Tongue (tissue), 2 donors: ENCODE results near the gene FLT3. TPM values are rescaled to one million over a fixed set of nuclear protein-coding genes. Genes with fewer than 3 reads are reported as not detected.
"Not testable (repeated sequence)": the region's sequence is repeated elsewhere in the genome, so short reads cannot be mapped to it uniquely, and the experiment has no call there.

Experiments used
- DNase-seq: peaks from one replicate; pipeline ENCODE4 v3.0.0-alpha.2; 2015
- total RNA-seq: library from RNA; depleted of rRNA; stranded (reverse); fragments of >200 nt; gene quantifications from one replicate; pipeline ENCODE4 v1.2.3, GENCODE V29; 2014

The FLT3 gene
- total RNA-seq, 1 donor from 2014 or later, result 0.62 TPM

DNA sequence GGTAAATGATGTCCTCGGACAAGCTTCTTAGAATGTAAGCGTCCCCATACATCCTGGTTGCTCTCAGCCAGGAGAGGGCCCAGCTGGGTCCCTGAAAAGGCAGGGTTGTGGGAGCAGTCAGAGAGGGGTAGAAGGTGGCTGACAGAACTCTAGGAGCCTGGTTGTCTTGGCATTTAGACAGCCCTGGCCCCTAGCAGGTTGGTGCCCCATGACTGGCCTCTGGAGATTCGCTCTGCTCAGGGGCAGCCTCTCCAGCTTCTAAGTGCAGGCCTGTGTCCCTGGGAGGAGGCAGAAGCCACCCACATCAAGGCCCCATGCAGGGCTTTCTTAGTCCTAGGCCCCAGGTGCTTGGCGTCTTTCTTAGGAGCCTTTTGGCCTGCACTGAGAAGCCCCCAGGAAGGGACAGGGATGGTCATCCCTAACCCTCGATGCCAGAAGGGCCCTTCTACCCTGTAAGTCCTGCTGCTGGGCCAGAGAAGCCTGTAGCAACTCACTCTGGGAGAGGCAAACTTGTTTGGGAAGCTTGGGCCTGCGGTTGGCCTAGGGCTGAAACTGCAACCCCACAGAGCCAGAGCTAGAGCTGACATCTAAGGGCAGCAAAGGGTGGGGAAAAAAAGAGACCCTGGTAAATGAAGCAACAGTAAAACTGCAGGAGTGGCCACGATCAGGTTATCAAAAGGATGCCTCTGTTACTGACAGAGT is 128.4 kb downstream of the FLT3 start:
- no peak for DNase-seq

DNA sequence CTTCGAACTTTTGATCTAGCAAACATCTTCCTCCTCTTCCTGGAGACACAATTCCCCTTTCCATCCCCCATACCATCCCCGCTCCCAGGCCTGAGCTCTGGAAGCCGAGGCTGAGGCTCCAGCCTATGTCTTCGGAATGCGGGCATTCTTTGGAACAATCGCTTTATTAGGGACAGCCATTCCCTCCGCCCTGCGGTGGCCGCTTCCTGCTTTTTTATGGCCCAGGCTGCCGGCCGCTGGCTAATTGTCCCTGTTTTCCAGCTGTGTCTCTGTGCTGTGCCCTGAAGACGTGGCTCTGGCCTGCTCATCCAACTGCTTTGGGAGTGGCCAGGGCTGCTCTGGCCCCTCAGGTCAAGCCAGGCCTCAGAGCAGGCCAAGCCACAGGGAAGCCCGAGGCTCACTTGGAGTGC is 129.1 kb downstream of the FLT3 start:
- no peak for DNase-seq

DNA sequence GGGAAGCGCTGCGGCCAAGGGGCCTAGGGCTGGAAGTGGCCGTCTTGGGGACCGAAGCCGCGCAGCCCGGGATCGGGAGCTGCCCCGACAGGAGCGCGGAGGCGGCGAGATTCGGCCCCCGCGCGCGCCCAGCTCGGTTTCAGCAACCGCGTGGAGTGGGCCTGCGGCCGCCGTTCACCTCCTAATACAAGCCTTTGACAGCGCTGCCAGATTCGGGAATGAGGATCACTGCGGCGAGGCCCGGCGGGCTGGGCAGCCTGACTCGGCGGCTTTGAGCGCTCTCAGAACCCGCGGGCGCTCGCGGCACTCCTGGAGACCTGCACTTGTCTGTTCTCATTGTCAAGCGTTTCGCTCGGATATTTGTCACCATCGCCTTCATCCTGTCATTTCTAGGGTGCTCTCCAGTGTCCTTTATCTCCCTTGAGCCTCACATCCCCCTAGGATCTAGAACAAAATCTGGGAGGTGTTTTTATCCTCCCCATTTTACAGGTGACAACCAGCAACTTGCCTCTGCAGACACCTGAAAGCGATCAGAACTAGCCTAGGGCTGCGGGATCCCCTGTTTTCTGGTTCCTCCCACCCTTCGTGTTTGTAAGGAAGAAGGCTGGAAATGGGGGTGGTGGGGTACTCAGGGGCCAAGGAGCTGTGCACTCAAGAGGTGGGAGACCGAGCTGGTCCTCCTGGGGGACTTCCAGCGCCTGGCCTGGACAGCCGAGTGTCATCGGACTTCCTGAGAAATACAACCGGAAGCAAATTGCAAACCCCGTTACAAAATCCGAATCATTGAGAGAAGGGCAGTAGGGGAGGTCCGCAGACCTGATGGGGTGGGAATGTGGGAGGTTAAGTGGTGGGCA is 129.8 kb downstream of the FLT3 start:
- no peak for DNase-seq

DNA sequence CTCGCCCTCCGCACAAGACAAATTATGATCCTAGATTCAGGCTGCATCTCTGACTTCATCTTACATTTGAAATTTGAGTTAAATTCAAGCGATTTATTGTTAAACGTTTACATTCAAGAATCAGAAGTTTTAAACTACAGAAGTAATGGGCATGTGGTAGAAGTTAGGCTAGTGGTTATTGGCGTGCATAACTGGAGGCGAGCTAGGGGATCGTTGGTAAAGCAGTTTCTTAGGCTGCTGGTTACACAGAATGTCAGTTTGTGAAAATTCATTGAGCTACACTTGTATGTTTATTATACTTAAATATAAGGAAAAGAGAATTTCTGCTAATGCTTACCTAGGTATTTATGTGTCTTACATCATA is 130.5 kb downstream of the FLT3 start:
- no peak for DNase-seq

DNA sequence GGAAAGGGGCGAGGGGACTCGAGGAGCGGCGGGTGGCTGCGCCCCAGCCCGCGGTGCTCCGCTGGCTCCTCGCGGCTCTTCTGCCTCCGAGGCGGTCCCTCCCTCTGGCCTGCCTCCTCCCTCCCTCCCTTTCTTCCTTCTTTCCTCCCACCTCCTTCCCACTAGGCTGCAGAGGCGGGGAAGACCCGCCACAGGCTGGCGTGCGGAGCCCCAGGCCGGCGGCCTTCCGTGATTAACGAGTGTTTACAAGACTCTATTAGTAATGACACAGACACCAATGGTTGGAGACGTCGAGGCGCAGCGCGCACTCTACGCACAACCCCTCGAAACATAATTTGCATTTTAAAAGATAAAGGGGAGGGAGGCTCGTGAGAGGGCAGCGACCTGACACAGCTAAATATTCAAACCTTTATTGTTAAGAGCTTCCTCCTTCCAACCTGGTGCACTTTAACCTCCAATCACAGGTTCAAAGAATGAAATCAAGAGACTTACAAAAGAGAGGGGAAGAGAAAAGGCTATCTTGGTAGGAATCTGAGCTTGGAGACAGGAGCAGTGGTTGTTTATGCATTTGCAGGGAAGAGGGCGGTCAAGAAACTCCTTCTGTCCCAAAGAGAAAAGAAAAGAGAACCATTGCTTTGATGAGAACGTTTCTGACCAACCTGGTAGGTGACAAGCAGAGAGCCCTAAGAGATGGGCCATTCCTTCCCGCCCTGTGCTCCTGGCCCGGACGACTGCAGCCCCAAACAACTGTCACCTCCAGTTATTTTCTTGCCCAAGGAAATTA is 131.1 kb downstream of the FLT3 start, which contains the start of gene CDX2:
Gene CDX2, minus strand, starts transcription at position 234 of the 784 bp plus-strand sequence. CDS start 309 bp downstream, outside the sequence.
- no peak for DNase-seq

DNA sequence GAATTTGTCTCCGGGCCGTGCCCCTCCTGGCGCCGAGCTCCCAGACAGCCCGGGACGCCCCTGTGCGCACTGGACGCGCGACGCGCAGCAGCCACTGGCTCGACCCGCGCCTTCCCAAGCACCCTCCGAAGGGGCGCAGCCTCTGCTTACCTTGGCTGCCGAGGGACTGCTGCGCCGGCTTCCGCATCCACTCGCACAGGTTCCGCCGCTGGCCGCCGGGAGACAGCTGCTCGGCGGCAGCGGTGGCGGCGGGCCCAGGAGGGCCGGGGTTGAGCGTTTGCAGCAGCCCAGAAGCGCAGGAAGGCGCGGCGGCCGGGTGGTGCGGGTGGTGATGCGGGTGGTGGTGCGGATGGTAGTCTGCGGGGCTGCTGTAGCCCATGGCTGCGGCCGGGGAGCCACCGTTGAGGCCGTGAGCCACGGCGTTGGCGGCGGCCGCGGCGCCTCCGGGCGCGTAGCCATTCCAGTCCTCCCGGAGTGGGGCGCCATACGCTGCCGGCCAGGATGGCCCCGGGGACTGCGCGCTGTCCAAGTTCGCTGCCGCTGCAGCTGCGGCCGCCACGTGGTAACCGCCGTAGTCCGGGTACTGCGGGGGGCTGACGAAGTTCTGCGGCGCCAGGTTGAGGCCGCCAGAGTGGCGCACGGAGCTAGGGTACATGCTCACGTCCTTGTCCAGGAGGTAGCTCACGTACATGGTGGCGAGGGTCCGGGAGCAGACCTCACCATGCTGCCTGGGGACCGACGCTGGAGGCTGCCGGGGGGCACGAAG is 131.9 kb downstream of the FLT3 start:
- DNase-seq, result no peak

DNA sequence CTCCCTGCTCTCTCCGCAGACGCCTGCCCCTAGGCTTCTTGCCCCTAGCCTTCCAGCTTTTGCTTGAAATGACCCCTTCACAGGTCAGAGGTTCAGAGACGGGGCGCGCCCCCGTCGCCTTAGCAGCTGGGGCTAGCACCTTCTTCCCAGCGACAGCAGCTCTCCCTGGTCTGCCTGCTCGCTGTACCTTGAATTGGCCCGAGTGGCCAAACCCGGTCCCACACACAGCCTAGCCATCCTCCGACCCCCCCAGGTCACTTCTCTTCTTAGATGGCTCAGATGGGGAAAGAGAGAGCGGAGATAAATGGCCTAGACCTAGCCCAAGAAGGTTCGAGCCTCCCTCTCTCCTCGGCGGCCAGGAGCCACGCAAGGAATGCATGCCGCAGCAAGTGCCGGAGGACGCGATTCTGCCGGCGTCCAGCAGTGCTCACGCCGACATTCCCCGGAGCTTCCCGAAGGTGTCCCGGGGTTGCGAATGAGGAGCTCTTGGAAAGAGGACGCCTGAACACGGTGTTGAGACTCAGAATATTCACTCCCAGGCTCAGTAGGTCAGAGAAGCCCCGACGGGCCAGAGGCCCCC is 132.6 kb downstream of the FLT3 start:
- DNase-seq, result no peak

DNA sequence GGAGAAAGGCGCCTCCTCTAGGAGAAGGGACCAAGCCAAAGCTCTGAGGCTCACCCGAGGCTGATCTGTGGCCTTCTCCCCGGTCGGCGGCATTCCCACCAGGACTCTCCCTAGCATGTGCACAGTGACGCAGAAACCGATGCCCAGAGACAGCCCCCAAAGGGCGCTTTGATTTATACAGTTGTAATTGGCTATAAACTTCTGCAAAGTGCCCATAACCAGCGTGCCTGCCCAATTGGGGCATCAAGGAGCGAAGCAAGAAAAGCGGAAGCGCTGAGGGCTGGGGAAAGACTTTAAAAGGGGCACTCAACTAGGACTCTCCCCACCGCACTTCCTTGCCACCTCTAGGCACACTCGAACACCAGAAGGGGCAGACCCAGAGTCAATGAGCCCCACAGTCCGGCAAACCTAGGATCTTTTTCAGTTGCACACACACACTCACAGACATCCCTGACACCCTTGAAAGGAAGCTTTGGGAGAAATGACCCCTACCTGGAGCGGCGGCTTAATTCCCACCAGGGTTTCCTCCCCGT is 133.1 kb downstream of the FLT3 start:
- DNase-seq, result no peak

DNA sequence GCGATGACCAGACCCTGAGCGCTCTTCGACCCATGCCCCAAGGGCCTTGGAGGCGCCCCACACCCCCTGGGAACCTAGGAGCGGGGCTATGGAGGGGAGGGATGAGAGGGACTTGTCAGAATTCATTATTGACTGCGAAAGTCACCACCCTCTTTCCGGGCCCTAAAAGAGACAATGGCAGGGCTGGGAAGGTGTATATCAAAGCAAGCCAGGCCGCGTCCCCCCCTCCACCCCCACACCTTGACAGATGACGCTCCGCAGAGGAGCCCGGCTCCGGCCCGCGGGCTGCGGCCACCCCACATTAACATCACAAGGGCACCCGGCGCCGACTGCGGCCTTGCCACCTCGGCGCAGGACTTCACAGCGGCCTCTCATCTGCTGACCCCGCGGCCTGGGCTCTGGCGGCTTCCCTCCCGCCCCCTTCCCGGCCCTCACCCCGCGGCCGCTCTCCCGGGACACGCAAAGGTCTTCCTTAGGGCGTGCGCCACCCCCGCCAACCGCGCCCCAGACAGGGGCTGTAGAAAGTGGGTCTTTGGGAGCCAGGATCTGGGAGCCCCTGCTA is 133.7 kb downstream of the FLT3 start:
- no peak for DNase-seq

DNA sequence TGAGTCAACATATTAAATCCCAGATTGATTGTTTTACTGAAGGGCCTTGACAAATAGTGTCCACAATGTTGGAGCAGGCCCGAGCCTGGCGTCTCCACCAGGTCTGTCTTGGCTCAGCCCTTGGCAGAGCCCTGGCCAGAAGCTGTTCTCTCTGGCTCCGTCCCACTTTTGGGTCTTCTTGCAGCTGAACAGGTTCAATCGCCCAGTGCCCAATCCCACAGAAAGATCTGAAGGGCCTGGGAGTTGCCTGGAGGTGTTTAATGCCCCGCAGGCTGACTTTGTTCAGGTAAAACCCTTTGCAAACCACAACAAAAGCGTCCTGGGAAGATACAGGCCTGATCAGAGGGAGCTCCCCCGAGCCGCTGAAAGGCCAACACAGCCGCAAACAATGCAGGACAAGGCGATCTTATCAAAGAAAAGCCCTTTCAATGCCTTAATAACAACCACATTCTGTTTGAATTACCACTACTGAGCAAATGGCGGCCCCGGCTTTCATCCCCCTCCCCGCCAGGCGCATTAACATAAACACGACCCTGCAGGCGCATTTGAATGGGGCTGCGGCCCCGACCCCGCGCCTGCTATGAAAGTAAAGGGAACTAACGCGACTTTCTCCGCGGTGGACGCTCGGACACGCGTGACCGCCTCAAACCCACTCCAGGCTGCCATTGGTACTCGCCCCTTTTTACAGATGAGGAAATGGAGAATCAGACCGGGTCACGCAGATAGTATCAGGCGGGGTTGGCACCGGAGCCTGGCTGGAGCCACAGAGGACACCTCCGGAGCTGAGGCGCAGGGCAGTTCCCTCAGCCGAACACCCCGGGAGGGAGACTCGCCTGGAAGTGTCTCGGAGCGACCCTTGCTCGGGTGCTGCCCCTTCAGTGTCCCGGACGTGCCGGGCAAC is 134.4 kb downstream of the FLT3 start:
- DNase-seq, result no peak

DNA sequence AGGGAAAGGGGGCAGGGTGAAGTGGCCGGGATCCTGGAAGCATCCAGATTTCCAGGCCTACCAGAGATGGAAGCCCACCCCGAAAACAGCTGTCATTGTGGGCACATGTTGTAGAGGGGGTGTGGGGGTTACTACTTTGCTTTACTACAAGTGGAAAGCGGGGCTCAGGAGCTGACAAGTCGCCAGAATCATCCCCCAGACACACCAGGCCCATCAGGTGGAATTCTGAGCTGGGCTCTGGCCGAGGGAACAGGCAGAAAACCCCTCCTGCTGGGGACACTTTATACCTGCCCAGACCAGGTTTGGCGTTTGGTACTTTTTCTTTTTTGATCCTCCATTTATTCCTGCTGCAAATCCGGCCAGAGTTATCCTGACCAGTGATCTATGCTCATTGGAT is 135.0 kb downstream of the FLT3 start:
- DNase-seq, result no peak

DNA sequence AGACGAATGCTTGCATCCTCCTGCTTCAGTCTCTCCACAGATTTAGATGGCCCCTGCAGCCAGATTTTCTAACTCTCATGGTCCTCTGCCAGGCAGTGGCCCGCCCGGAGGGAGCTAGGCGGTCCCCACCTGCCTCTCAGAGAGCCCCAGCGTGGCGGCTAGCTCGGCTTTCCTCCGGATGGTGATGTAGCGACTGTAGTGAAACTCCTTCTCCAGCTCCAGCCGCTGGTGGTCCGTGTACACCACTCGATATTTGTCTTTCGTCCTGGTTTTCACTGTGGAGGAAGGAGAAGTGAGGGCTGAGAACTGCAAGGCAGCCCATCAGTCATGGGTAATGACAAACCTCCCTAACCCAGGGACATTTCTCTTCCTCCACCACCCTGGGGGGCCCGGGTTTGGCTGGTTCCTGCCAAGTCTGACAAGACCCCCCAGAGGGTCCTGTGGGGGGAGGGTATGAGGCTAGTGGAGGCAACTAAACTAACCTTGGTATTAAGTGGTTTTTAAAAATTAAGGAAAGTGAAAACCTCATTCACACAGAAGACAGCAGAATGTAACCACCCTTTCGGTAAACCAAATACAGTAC is 135.5 kb downstream of the FLT3 start:
- DNase-seq, result no peak

DNA sequence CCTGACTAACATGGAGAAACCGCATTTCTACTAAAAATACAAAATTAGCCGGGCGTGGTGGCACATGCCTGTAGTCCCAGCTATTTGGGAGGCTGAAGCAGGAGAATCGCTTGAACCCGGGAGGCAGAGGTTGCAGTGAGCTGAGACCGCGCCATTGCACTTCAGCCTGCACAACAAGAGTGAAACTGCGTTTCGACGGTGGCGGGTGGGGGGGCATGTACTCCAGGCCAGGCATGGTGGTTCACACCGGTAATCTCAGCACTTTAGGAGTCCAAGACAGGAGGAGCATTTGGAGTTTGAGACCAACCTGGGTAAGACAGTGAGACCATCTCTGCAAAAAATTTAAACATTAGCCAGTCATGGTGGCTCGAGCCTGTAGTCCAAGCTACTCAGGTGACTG is 136.2 kb downstream of the FLT3 start:
- not testable (repeated sequence) for DNase-seq

DNA sequence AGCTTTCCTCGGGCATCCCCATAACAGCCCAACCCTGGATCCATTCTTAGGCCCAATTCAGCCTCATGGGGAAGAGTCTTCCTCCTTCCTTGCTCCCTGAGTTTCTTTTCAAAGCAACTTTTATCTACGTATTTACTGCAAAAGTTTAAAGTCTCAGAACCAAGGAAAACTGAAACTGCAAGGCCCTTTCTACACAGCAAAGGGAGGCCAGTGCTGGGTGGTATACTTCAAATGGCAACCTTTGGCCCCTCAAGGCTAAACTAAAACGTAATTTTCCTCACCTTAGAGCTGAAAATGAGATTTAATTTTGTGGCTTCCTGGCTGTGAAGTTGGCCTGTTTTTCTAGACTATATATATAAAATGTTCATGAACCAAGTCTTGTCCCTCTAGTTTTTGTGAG is 136.9 kb downstream of the FLT3 start:
- DNase-seq, result no peak

DNA sequence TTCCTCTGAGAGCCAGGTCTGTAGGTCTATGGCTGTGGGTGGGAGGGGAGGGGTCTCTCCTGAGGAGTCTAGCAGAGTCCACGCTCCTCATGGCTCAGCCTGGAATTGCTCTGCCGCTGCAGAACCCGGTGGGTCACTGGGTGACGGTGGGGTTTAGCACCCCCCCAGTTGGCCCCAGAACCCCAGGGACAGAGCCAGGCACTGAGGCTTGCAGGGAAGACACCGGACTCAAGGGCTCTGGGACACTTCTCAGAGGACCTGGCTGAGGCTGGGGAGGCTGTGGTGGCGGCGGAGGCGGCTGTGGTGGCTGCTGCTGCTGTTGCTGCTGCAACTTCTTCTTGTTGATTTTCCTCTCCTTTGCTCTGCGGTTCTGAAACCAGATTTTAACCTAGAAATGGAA is 137.4 kb downstream of the FLT3 start:
- no peak for DNase-seq

DNA sequence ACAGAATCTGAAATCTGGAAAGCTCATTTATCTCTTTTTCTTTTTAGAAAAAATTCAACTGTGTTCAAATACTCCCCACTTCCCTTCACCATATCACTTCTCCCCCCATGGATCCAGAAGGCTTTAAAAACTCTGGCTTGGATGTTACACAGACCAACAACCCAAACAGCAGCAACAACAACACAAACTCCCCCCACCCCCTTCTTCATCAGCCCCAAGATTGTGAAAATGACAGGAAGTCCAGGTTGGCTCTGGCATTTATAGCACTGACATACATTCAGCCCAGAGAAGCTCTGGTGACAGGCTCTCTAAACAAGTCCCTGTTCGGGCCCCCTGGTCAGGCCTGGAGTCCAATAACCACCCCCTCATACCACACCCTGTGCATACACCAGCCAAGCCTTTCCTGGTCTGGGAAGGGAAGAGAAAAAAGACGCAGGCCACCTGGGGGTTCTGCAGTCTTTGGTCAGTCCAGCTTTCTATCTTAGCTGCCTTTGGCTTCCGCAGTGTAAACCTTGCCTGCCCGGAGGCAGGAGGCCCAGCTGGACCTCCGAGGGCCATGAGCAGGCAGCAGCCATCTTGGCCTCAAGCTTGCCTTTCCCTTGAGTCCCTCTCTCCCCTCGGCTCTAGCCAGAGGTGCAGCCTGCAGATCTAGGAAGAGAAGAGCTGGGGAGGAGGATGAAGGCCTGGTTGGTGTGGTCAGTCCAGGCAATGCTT is 138.1 kb downstream of the FLT3 start:
- no peak for DNase-seq

DNA sequence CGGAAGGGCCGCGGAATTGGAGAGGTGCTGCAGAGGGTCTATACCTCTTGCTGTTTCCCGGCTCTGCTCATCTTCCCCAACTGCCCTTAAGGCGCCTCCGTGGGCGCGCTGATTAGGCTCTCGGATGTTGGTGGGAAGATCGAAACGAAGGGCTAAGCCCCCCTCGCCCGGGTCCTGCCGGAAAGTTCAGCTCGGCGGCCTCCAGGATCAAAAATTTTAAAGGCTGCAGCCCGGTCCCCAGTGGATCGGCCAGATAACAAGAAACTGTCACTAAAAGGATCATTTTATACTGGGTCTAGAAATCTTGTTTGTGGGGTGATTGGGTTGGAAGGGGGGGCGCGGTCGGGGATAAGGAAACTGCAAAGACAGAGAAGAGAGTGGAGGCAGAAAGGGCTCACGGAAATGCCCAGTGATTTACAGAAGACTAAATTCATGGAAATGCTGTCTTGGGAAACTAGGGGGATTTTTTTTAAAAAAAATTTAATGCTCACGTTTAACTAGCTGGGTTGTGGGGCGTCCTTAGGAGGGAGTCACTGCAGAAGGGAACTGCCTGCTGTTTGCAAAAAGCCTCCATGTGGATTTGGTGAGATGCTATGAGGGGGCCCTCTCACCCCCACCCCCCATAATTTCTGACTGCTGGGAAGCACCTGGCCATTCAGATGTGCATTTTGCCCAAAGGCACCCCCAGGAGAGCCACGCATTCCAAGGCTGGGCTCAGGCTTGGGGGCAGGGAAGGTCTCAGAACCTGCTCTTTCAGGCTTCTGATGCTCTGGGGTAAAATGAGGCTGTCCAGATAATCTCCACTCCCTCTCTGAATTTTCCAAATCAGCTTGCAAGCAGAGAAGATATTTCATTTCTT is 138.9 kb downstream of the FLT3 start:
- DNase-seq, result no peak
